GM12878 (cell line): ENCODE measurements around the gene TP53RK. TPM values are rescaled to one million over a fixed set of nuclear protein-coding genes. Genes with fewer than 3 reads are reported as not detected.

Experiments
- ATAC-seq: fragments of 200-7000 bp; cut with Tn5 transposase; 3 replicates; pipeline ENCODE4 v1.9.1; 2020; ENCODE audit warnings: mild to moderate bottlenecking, moderate library complexity
- BruUV-seq: library from RNA; stranded (reverse); fragments of 400-500 nt; replicated peaks from 2 replicates; lab custom pipeline; 2021; lab: Mats Ljungman, UMichigan
- CTCF ChIA-PET: fragments of 300-600 bp; sonication (Branson Sonifier 250); formaldehyde crosslinking; extraction: SDS; loops from one replicate; lab custom pipeline; 2021; ENCODE audit warnings: inconsistent platforms; lab: Yijun Ruan, JAX
- POLR2A ChIA-PET: fragments of 350-600 bp; formaldehyde crosslinking; extraction: SDS; loops from one replicate; lab custom pipeline; 2021; ENCODE audit warnings: inconsistent platforms; lab: Charles Lee
- RAD21 ChIA-PET: fragments of 300-600 bp; sonication (Branson Sonifier 250); formaldehyde crosslinking; loops from one replicate; lab custom pipeline; 2023; ENCODE audit warnings: antibody characterized with exemption; ENCODE audit not compliant: unreplicated experiment; lab: Charles Lee
- SMC1A ChIA-PET: fragments of 300-600 bp; sonication (Branson Sonifier 250); formaldehyde crosslinking; loops from one replicate; lab custom pipeline; 2023; ENCODE audit not compliant: unreplicated experiment, uncharacterized antibody; lab: Charles Lee
- DNase-seq: peaks from one replicate; pipeline ENCODE4 v3.0.0-alpha.2; 2011; ENCODE audit warnings: low read depth, low spot score
- FAIRE-seq: peaks from 3 replicates; lab custom pipeline; 2011; peaks lifted over from hg19 to GRCh38; lab: Jason Lieb, UNC
- H2AFZ ChIP-seq: 2 replicates; pipeline ENCODE4 v1.6.0; 2011; ENCODE audit warnings: low read depth, low read length, control low read depth; ENCODE audit not compliant: control insufficient read depth
- H3K27ac ChIP-seq: 2 replicates; pipeline ENCODE4 v1.5.1; 2011; ENCODE audit warnings: control low read depth; ENCODE audit not compliant: control insufficient read depth, insufficient read depth
- H3K27me3 ChIP-seq, 2 experiments: replicated peaks in 1 of 2; 2 replicates each; pipeline versions ENCODE4 v1.6.0 to v1.6.1; 2011; ENCODE audit warnings: low read length in 1 of 2; ENCODE audit not compliant: control insufficient read depth in 2 of 2, insufficient read depth in 2 of 2
- H3K36me3 ChIP-seq, 2 experiments: 2 replicates each; pipeline ENCODE4 v1.5.1; 2011; ENCODE audit warnings: low read length in 1 of 2; ENCODE audit not compliant: control insufficient read depth in 2 of 2, insufficient read depth in 2 of 2
- H3K4me1 ChIP-seq: 2 replicates; pipeline ENCODE4 v1.6.1; 2011; ENCODE audit warnings: mild to moderate bottlenecking, low read length, moderate library complexity, mixed read lengths; ENCODE audit not compliant: control insufficient read depth, insufficient read depth
- H3K4me2 ChIP-seq: 2 replicates; pipeline ENCODE4 v1.6.0; 2011; ENCODE audit warnings: control low read depth; ENCODE audit not compliant: control insufficient read depth, insufficient read depth
- H3K4me3 ChIP-seq: fragments of 200-600 bp; sonication (generic); 2 replicates; pipeline ENCODE4 v1.5.1; 2016
- H3K79me2 ChIP-seq: 2 replicates; pipeline ENCODE4 v1.6.0; 2011; ENCODE audit warnings: low read length; ENCODE audit not compliant: control insufficient read depth, insufficient read depth
- H3K9ac ChIP-seq: 2 replicates; pipeline ENCODE4 v1.8.0; 2011; ENCODE audit warnings: low read length, control low read depth, mixed read lengths; ENCODE audit not compliant: control insufficient read depth, insufficient read depth
- H3K9me3 ChIP-seq: replicated peaks from 3 replicates; pipeline ENCODE4 v1.5.1; 2011; ENCODE audit warnings: mild to moderate bottlenecking, low read length; ENCODE audit not compliant: control insufficient read depth, insufficient read depth
- H4K20me1 ChIP-seq: 2 replicates; pipeline ENCODE4 v1.6.0; 2011; ENCODE audit not compliant: control insufficient read depth, insufficient read depth
- MEF2B ChIP-seq: fragments of 450-650 bp; IDR thresholded peaks from 2 replicates; pipeline ENCODE4 v1.6.1; 2018; ENCODE audit warnings: mild to moderate bottlenecking, moderate library complexity; ENCODE audit not compliant: partially characterized antibody, poor library complexity, severe bottlenecking
- SREBF1 ChIP-seq: IDR thresholded peaks from 2 replicates; pipeline ENCODE4 v1.6.1; 2012; ENCODE audit warnings: mild to moderate bottlenecking, low read length
- TARDBP ChIP-seq: IDR thresholded peaks from 2 replicates; pipeline ENCODE4 v1.6.1; 2016; ENCODE audit warnings: borderline replicate concordance
- WGBS: methylation state at CpG from one replicate; pipeline ENCODE4 v1.1.6; 2016; ENCODE audit warnings: low lambda C conversion rate; ENCODE audit not compliant: insufficient replicate concordance, insufficient coverage; ENCODE audit errors: missing lambda C conversion rate; 5-methylcytosine and 5-hydroxymethylcytosine counted together
- in situ Hi-C: fragments of 300-500 bp; cut with MboI; formaldehyde crosslinking; loops from 9 replicates; pipeline ENCODE4 v1.14.3; 2018; ENCODE audit warnings: mixed read lengths
- intact Hi-C: fragments of 100-400 bp; cut with micrococcal nuclease; formaldehyde crosslinking; loops from one replicate; pipeline ENCODE4 v1.14.2; 2022; ENCODE audit not compliant: unreplicated experiment
- polyA plus RNA-seq, 11 experiments: library from polyadenylated mRNA; depleted of rRNA in 4 of 11; unstranded in 6 of 11; stranded (reverse) in 5 of 11; fragments of >200 nt; fragmentation: Nextera tagmentation in 4 of 11; fragmentation: Illumina TruSeq in 1 of 11; extraction: Ambion mirVana in 4 of 11; extraction: Trizol in 1 of 11; gene quantifications; 1 replicate in 1 of 11; 2 replicates in 10 of 11; pipeline versions ENCODE4 v1.2.1 to v1.2.3, GENCODE V29; 2011 to 2016; ENCODE audit warnings: inconsistent platforms in 2 of 11, missing spikeins in 2 of 11, low read depth in 1 of 11
- total RNA-seq, 4 experiments: library from RNA; depleted of rRNA in 3 of 4; stranded (reverse); fragments of >200 nt in 3 of 4; fragmentation: Illumina TruSeq in 1 of 4; extraction: Trizol in 1 of 4; gene quantifications; 2 replicates each; pipeline versions ENCODE4 v1.2.1 to v1.2.3, GENCODE V29; 2013 to 2021
- TF ChIP-seq, protein P1 (sequence below): fragments of 450-650 bp; IDR thresholded peaks from 2 replicates; pipeline ENCODE4 v1.6.1; 2016; ENCODE audit warnings: mild to moderate bottlenecking
- TF ChIP-seq, protein P2 (sequence below), 3 experiments: IDR thresholded peaks in 2 of 3; conservative IDR thresholded peaks in 1 of 3; 2 replicates each; pipeline ENCODE4 v1.5.1; 2011; ENCODE audit warnings: low read depth in 3 of 3, low read length in 3 of 3, mild to moderate bottlenecking in 3 of 3, control low read depth in 2 of 3, moderate library complexity in 2 of 3, inconsistent platforms in 1 of 3, mixed read lengths in 1 of 3; ENCODE audit not compliant: control insufficient read depth in 2 of 3, insufficient read depth in 1 of 3; ENCODE audit errors: extremely low read depth in 1 of 3

TP53RK gene
- total and polyA plus RNA-seq, 10 of the 15 experiments (the other 5 are each of a cell fraction or from before 2014, with no cell fraction given): 3.8 to 23.1 (median 16.1) TPM

DNA sequence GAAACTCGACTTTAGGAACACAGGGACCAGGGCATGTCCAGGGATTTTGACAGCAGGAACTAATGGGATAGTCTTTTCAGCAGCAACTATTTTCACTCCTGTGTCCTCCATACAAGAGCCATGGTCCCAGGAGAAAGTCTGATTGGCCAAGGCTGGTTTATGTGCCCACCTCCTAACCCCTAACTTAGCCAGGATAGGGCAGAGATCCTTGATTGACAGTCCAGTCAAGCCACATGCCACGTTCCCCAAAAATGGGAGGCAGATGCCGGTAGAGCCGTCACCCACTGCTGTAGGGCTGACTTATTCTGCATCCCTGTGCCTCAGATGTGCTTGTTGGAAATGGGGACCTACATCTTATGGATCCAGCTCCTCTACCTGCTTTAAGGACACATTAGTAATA, 42.5 kb upstream of the TP53RK start:
- Histone ChIP-seq H3K4me3 (no peak overlapping the region), H3K9me3 (no peaks in the 10 kb centered on the region), H3K79me2 (no peaks in the 10 kb centered on the region), H3K4me1 (no peaks in the 10 kb centered on the region), H3K36me3 (no peaks in the 10 kb centered on the region), H3K4me2 (no peak overlapping the region), H3K27ac (no peak overlapping the region), H4K20me1 (no peaks in the 10 kb centered on the region), H2AFZ (no peak overlapping the region), H3K9ac (no peak overlapping the region), H3K27me3 (no peaks in the 10 kb centered on the region)
- ATAC-seq (no peak), DNase-seq (no peak), FAIRE-seq (no peak)
- RAD21 ChIA-PET: no interaction called here
- in situ Hi-C loops: no loop called here
- SMC1A ChIA-PET: no interaction called here
- no peak for TF ChIP-seq SREBF1
- TF ChIP-seq, protein P1, sequence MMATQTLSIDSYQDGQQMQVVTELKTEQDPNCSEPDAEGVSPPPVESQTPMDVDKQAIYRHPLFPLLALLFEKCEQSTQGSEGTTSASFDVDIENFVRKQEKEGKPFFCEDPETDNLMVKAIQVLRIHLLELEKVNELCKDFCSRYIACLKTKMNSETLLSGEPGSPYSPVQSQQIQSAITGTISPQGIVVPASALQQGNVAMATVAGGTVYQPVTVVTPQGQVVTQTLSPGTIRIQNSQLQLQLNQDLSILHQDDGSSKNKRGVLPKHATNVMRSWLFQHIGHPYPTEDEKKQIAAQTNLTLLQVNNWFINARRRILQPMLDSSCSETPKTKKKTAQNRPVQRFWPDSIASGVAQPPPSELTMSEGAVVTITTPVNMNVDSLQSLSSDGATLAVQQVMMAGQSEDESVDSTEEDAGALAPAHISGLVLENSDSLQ: peak; percentile 59
- TF ChIP-seq MEF2B: no peak
- no peak for TF ChIP-seq TARDBP
- TF ChIP-seq, protein P2, sequence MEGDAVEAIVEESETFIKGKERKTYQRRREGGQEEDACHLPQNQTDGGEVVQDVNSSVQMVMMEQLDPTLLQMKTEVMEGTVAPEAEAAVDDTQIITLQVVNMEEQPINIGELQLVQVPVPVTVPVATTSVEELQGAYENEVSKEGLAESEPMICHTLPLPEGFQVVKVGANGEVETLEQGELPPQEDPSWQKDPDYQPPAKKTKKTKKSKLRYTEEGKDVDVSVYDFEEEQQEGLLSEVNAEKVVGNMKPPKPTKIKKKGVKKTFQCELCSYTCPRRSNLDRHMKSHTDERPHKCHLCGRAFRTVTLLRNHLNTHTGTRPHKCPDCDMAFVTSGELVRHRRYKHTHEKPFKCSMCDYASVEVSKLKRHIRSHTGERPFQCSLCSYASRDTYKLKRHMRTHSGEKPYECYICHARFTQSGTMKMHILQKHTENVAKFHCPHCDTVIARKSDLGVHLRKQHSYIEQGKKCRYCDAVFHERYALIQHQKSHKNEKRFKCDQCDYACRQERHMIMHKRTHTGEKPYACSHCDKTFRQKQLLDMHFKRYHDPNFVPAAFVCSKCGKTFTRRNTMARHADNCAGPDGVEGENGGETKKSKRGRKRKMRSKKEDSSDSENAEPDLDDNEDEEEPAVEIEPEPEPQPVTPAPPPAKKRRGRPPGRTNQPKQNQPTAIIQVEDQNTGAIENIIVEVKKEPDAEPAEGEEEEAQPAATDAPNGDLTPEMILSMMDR (IDR thresholded peaks at IDR 0.05 in 2 of 3, conservative IDR thresholded peaks at IDR 0.05 in 1 of 3; ENCODE audit: control insufficient read depth in 2 of 3, extremely low read depth in 1 of 3, insufficient read depth in 1 of 3, low read depth in 3 of 3, low read length in 3 of 3): no peak
- intact Hi-C loops: no loop called here
- CTCF ChIA-PET: no interaction called here
- POLR2A ChIA-PET: no interaction called here
- BruUV-seq: no TSS peak
- WGBS: 60% methylated on average over 4 of the region's 4 CpGs
